ENCODE results near the gene NUP133.
A peak's percentile ranks its signal among the peaks of the same experiment; 100 is the strongest.
"Not testable (repeated sequence)": the region's sequence is repeated elsewhere in the genome, so short reads cannot be mapped to it uniquely, and the experiment has no call there.

Gene NUP133

GRCh38 chr1:229508823-229509337, 739 bp upstream of the NUP133 start:
- no peak for DNase-seq

GRCh38 chr1:229507502-229507901, 639 bp downstream of the NUP133 start:
- no peak for DNase-seq

- DNase-seq: no peak
Observed at GRCh38 chr1:229506633-229507032, 1.5 kb downstream of the NUP133 start.

- no peak for DNase-seq
Observed at GRCh38 chr1:229495782-229496181, 12.4 kb downstream of the NUP133 start.

GRCh38 chr1:229487181-229487580, 21.0 kb downstream of the NUP133 start:
- DNase-seq: no peak

- no peak for DNase-seq
Observed at GRCh38 chr1:229485318-229485717, 22.8 kb downstream of the NUP133 start.

- DNase-seq: no peak
Observed at GRCh38 chr1:229482511-229482910, 25.6 kb downstream of the NUP133 start.

- DNase-seq: no peak
Observed at GRCh38 chr1:229480495-229480894, 27.6 kb downstream of the NUP133 start.

- no peak for DNase-seq
Observed at GRCh38 chr1:229479660-229480399, 28.3 kb downstream of the NUP133 start.

GRCh38 chr1:229478852-229479251, 29.3 kb downstream of the NUP133 start:
- DNase-seq: no peak

- not testable (repeated sequence) for DNase-seq
Observed at GRCh38 chr1:229475859-229476258, 32.3 kb downstream of the NUP133 start.

GRCh38 chr1:229474509-229474908, 33.6 kb downstream of the NUP133 start:
- DNase-seq: no peak

- no peak for DNase-seq
Observed at GRCh38 chr1:229471175-229471574, 37.0 kb downstream of the NUP133 start.

- DNase-seq: no peak
Observed at GRCh38 chr1:229470406-229471043, 37.6 kb downstream of the NUP133 start.

GRCh38 chr1:229466887-229467286, 41.3 kb downstream of the NUP133 start:
- DNase-seq: no peak

GRCh38 chr1:229464672-229465071, 43.5 kb downstream of the NUP133 start:
- no peak for DNase-seq

- no peak for DNase-seq
Observed at GRCh38 chr1:229461032-229461668, 47.0 kb downstream of the NUP133 start.

GRCh38 chr1:229459815-229460214, 48.3 kb downstream of the NUP133 start:
- no peak for DNase-seq

- no peak for DNase-seq
Observed at GRCh38 chr1:229457436-229457835, 50.7 kb downstream of the NUP133 start.

GRCh38 chr1:229456016-229456415, 52.1 kb downstream of the NUP133 start:
- DNase-seq: no peak

GRCh38 chr1:229454056-229454455, 54.1 kb downstream of the NUP133 start:
- DNase-seq: no peak

GRCh38 chr1:229452956-229453801, 55.0 kb downstream of the NUP133 start:
- peak; percentile 71 for DNase-seq

GRCh38 chr1:229448845-229449244, 59.3 kb downstream of the NUP133 start:
- no peak for DNase-seq

All from NCI-H69 (cell line).